Measurements from ENCODE around the gene ZNF407.

DNA sequence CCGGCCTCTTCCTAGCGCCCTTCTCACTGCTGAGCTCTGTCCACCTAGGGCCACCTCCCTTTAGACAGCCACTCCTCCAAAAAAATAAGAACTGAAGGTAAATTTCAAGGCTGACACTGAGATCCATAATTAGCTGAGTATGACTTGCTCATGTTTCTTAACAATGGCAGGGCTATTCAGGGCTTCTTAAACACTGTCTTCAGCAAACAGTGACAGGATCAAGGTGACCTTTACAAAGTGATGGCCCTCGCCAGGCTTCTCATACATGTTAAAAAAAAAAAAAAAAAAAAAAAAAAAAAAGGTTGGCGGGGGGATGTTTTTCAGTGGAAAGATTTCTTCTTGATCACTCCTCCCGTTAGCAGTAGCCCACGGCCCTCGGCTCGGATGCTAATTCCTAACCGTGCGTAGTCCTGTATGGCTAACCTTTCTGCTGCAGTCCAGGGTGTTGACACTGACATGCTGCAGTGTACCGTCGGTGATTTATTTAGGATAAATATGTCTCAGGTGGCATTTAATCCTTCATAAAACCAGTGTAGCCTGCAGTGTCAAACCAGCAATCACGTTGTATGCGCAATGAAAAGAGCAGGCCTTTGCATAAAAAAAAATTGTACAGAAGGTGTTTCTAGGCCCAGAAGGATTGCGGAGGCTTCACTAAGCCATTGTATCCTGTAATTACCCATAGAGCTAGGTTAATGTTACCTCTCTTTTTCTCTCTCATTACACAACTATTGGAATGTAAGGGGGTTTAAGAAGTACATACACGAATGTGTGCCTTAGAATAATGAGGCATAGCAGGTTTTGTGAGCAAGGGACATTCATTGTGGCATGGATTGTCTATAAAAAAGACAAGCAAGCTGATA is 468.6 kb downstream of the ZNF407 start:
- TF ChIP-seq CTCF (IDR thresholded peaks at IDR 0.05) (no peak), POLR2A (IDR thresholded peaks at IDR 0.05) (no peak), EP300 (IDR thresholded peaks at IDR 0.05) (no peak)
